ENCODE data around the gene ESYT3.
"Not testable (repeated sequence)": the region's sequence is repeated elsewhere in the genome, so short reads cannot be mapped to it uniquely, and the experiment has no call there.

Gene ESYT3

DNA sequence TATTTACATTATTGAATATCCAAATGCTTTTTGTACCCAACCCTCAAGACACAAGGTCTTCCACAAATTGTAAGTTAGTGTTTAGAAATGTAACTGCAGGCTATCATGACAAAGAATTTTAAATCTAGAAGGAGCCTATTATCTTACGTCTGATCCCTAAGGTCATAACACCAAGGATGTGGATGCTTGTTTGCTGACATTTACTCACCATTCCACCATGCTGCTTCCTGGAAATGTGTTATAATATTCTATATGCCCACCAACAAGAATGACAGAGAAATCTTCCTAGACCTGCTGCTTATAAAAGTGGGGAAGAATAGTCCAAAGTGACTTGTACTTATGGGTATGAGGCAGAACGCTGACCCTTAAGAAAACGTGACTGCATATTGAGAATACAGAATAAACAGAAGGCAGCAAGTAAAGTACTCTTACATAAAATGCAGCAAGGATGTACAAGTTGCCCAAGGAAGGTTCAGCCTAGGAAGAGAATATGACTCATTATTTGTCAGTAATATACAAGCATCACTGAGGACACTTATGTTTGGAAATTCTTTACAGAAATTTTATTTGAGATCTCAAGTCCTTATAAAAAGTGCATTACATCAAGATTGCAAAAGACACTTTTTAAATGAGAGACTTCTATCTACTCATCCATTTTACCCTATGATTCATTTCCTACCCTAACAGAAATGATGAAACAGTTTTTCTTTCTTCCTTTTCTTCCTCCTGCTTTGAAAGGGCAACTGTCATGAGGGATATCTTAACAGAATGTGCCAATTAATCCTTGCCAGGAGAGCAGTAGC is 59.6 kb downstream of the ESYT3 start:
- peak; percentile 14 for DNase-seq (ENCODE audit: low spot score)

DNA sequence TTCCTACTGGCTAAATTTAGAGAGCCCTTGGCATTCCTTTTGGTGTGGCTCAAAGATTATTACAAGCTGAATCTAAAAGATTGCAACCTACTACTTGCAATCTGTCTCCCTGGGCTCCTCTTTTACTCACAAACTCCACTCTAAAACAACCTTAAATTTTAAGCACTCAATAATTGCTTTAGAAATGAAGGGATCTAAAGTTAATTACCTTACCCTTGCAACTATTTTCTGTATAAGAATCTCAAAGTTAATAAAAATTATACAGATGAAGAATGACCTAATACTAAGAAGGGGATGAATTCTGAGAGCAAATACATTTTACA is 60.2 kb downstream of the ESYT3 start:
- no peak for DNase-seq (ENCODE audit: low spot score)

DNA sequence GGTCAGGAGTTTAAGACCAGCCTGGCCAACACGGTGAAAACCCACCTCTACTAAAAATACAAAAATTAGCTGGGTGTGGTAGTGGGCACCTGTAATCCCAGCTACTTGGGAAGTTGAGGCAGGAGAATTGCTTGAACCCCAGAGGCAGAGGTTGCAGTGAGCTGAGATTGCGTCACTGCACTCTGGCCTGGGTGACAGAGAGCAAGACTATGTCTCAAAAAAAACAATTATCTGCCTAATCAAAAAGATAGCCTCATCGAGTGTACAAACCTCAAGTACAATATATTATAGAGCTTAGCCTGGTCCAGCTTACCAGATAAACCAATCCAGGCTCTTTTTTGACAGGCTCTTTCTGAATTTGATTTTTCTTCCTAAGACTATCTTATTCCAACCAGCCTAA is 61.2 kb downstream of the ESYT3 start:
- not testable (repeated sequence) for DNase-seq (ENCODE audit: low spot score)

DNA sequence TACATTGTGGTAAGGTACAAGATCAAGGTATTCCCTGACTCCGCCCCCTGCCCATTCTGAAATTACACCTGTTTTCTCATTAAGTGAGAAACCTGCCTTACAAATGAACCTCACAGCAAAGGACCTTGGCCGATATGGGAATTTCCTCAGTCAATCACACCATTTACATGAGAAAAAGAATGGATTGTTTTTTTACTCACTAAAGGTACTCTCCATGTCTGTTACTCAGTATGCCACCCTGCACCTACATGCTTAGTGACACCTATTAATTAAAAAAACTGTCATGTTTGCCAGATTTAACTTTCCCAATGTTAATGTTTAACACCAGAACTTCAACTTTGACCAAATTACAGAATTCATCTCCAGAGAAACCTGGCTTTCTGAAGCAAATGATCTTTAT is 62.0 kb downstream of the ESYT3 start:
- no peak for DNase-seq (ENCODE audit: low spot score)

DNA sequence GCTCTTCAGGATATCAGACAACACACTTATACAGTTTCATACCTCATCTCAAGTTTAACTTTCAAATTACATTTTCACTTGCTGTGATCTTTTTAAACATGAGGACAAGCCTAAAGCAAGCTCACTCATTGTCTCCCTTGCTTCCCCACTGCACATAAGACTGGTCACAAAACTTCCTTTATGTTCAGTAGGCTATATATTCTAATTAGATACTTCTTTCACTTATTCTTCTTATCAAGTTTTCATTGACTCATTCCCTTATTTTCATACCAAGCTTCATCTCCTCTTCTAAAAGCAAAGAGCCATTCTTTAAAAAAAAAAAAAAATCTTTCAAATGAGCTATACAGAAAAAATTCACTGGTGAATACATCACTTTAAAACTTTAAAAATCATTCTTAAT is 62.6 kb downstream of the ESYT3 start:
- no peak for DNase-seq (ENCODE audit: low spot score)

DNA sequence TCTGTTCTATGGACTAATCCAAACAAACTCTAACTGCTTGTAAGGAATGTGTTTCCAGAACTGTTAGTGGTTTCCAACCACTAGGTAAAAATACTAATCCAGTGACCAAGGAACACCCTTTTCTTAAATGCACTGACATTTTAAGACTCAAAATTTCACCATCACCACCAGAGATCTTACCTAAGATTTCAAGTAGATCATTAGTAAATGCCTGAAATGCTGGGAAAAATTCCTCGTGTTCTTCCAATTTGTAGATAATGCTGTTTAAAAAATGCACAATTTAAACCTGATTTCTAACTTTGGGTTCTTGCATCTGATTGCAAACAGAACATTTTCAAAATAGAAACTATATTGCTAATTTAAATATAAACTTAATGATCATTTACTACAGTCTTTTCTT is 63.4 kb downstream of the ESYT3 start:
- no peak for DNase-seq (ENCODE audit: low spot score)

DNA sequence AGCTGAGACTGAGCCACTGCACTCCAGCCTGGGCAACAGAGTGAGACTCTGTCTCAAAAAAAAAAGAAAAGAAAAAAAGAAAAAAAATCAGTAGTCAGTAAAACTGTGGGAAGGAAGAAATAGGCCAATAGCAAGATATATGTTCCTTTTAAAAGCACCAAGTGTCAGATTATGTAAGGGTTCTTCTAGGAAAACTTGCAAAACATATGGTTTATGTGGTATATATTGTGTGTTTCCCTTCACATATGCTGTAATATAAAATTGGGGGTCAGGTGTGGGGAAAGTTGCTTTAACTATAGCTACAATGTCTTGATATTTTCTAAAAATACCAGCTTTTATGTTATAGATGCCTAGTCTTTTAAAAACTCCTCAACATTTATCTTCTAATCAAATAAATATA is 64.6 kb downstream of the ESYT3 start:
- DNase-seq (ENCODE audit: low spot score) = no peak

DNA sequence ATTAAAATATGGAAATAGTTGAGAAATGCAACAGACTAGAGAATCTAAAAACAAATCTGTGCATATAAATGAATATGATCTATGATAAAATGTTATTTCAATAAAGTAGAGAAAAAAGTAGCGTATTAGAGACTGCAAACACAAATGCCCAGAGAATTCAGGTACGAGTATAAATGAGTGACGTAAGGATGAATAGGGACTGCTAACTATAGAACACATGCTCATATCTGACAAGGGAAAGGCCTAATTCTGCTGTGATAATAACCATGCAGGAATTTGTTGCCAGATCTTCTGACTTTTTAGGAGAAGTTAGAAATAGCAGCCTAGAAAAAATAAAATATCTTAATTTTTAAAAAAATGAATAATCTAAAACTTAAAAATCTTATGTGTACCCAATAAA is 73.1 kb downstream of the ESYT3 start:
- DNase-seq (ENCODE audit: low spot score) = no peak

DNA sequence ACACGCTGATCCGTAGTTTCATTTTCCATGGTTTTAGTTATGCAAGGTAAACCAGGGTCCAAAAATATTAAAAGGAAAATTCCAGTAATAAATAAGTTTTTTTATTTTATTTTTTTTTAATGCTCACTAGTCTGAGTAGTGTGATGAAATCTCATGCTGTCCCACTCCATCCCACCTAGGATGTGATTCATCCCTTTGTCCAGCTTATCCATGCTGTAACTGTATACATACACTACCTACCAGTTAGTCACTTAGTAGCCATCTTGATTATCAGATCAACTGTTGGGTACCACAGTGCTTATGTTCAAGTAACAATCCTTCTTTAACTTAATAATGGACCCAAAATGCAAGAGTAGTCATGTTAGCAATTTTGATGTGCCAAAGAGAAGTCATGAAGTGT is 75.2 kb downstream of the ESYT3 start:
- no peak for DNase-seq (ENCODE audit: low spot score)

DNA sequence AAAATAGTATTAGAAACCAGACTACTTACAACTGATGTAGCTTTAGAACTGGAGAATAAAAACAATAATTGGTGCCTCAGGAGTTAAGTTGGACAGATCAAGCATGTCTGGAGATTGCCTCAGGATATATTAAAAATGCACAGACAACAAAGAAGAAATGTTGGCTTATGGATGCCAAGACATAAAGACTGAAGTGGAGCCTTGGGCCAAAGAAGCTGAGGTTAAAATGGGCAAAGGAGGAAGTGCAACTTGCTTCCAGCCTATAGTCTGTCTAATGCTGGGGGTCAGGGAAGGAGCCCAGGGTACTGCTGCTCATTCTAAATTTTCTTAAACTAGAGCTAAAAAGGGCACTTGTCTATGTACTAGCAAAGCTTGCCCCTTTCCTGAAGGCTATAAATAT is 77.5 kb downstream of the ESYT3 start:
- no peak for DNase-seq (ENCODE audit: low spot score)

DNA sequence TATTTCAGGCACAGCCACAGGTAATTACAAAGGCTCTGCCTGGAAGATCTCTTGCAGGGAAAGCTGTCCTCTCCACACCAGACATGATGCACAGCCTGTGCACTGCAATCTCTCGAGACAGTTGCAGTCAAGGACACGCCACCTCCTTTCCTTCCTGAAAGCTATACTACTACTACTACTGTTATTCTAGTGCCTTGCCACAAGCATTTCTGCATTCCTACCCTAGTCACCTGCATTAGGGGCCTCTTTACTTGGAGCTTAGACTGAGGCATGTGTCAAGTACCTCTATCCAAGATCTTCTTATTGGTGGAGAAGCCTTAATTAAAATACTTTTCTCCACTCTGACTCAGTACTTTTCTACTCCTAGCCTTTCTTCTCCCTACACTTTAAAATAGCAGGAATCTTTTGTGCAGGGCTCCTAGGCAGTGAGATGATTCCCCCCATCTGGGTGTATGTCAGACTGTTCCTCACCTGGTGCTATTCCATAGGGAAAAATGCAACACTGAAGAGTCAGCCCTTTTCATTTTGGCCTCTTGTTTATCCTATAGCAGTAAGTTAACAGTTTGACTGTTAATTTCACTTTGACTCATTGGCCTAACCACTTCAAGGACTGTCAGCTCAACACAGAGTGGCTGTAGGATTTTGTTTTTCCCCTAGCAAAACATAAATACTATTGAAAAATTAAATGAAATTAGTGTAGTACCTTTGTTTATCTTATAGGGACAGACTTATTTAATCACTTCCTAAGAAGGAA is 78.9 kb downstream of the ESYT3 start:
- DNase-seq (ENCODE audit: low spot score) = no peak

DNA sequence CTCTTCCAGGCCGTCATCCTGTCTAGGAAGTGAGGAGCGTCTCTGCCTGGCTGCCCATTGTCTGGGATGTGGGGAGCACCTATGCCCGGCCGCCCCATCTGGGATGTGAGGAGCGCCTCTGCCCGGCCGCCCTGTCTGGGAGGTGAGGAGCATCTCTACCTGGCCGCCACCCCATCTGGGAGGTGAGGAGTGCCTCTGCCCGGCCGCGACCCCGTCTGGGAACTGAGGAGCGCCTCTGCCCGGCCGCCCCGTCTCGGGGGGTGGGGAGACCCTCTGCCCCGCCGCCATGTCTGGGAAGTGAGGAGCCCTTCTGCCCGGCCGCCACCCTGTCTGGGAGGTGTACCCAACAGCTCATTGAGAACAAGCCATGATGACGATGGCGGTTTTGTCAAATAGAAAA is 87.0 kb downstream of the ESYT3 start:
- DNase-seq (ENCODE audit: low spot score) = not testable (repeated sequence)

Data from pons (tissue), 1 donor.